OCI-LY3 (cell line): ENCODE results near the gene PSMF1.

Experiments used
- H2AFZ ChIP-seq: fragments of 200-600, 300-600 bp; shearing (Covaris generic); 2 replicates; pipeline ENCODE4 v1.6.0; 2014; ENCODE audit warnings: antibody characterized with exemption, low read depth, low read length
- H3K27ac ChIP-seq: fragments of 200-600, 300-600 bp; sonication (generic); 2 replicates; pipeline ENCODE4 v1.5.1; 2014; ENCODE audit warnings: mild to moderate bottlenecking, low read length, moderate library complexity, mixed read lengths
- H3K27me3 ChIP-seq: fragments of 200-600, 300-600 bp; sonication (generic); 2 replicates; pipeline ENCODE4 v1.6.1; 2014; ENCODE audit warnings: low read depth, low read length, mixed read lengths
- H3K36me3 ChIP-seq: fragments of 200-600, 300-600 bp; sonication (generic); replicated peaks from 2 replicates; pipeline ENCODE3; 2014; ENCODE audit warnings: low read depth, low read length, mixed read lengths
- H3K4me1 ChIP-seq: fragments of 300-600, 200-600 bp; sonication (generic); 2 replicates; pipeline ENCODE4 v1.6.1; 2014; ENCODE audit warnings: low read length, mixed read lengths
- H3K4me2 ChIP-seq: fragments of 200-600, 300-600 bp; sonication (generic); 2 replicates; pipeline ENCODE4 v1.6.1; 2014; ENCODE audit warnings: low read length, mixed read lengths
- H3K4me3 ChIP-seq: fragments of 300-600, 200-600 bp; sonication (generic); 2 replicates; pipeline ENCODE4 v1.5.1; 2014; ENCODE audit warnings: antibody characterized with exemption, mild to moderate bottlenecking, low read length, moderate library complexity
- H3K79me2 ChIP-seq: fragments of 300-600, 200-600 bp; shearing (Covaris generic); 2 replicates; pipeline ENCODE4 v1.6.1; 2014; ENCODE audit warnings: mild to moderate bottlenecking, low read length, mixed read lengths
- H3K9ac ChIP-seq: fragments of 300-600, 200-600 bp; shearing (Covaris generic); 2 replicates; pipeline ENCODE4 v1.6.0; 2014; ENCODE audit warnings: mild to moderate bottlenecking, low read length, moderate library complexity
- H3K9me3 ChIP-seq: fragments of 200-600, 300-600 bp; shearing (Covaris generic); 2 replicates; pipeline ENCODE4 v1.6.1; 2014; ENCODE audit warnings: low read length, mixed read lengths; ENCODE audit not compliant: insufficient read depth
- H4K20me1 ChIP-seq: fragments of 200-600, 300-600 bp; sonication (generic); 2 replicates; pipeline ENCODE4 v1.6.1; 2016; ENCODE audit warnings: low read length, mixed read lengths; ENCODE audit not compliant: insufficient read depth
- CTCF ChIP-seq: fragments of 200-600, 300-600 bp; sonication (generic); IDR thresholded peaks from 2 replicates; pipeline ENCODE4 v1.5.1; 2014; ENCODE audit warnings: antibody characterized with exemption, low read length, low read depth
- EZH2phosphoT487 ChIP-seq: fragments of 200-600 bp; shearing (Covaris generic); IDR thresholded peaks from 2 replicates; pipeline ENCODE4 v1.6.1; 2018; ENCODE audit warnings: antibody characterized with exemption, mixed run types, low read depth

The PSMF1 gene

DNA sequence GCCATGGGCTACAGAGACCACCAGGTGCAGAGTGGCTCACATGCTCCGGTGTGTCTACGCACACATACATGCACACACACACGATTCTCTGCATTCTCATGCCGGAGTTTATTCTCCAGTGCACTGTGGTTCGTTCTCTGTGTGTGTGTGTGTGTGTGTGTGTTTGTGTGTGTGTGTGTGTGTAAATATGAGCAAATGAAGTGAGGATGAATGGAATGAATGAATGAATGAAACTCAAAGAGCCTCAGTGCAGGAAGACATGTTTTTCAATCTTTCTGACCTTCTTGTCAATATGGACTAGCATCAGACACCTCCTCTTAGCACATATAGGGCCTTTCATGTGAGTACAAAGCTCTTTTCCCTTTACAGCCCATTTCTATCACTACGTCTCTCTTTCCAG lies 64.8 kb downstream of the PSMF1 start:
- H3K9me3 ChIP-seq: no peaks in the 10 kb centered on the region
- H4K20me1 ChIP-seq: no peaks in the 10 kb centered on the region
- no peak overlapping the region for H2AFZ ChIP-seq
- no peak overlapping the region for H3K9ac ChIP-seq
- no peaks in the 10 kb centered on the region for H3K4me1 ChIP-seq
- H3K4me3 ChIP-seq: no peak overlapping the region
- H3K4me2 ChIP-seq: no peak overlapping the region
- H3K36me3 ChIP-seq: no peaks in the 10 kb centered on the region
- no peak for TF ChIP-seq EZH2phosphoT487
- no peak for TF ChIP-seq CTCF
- H3K79me2 ChIP-seq: no peaks in the 10 kb centered on the region
- H3K27ac ChIP-seq: no peak overlapping the region
- H3K27me3 ChIP-seq: no peaks in the 10 kb centered on the region

DNA sequence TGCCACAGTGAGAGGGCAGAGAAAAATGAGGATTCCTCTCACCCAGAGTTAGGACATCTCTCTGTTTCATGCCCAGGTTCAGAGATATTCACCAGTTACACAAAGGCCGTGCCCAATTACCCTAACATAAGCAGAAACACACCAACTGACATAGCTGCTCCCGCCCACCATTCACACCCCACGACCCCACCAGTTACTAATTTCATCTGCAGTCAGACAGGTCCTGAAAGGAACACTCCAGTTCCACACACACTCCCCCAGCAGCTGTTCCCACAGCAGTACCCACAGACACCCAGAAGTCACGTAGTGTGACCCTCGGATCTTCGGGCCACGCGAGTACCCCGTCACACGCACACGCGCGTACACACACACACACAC lies 65.8 kb downstream of the PSMF1 start:
- TF ChIP-seq CTCF (no peak), EZH2phosphoT487 (no peak)
- H3K4me3 ChIP-seq: no peak overlapping the region
- H3K79me2 ChIP-seq: no peaks in the 10 kb centered on the region
- no peak overlapping the region for H3K4me2 ChIP-seq
- H2AFZ ChIP-seq: no peak overlapping the region
- no peaks in the 10 kb centered on the region for H3K36me3 ChIP-seq
- no peak overlapping the region for H3K27ac ChIP-seq
- H3K9me3 ChIP-seq: no peaks in the 10 kb centered on the region
- no peaks in the 10 kb centered on the region for H3K27me3 ChIP-seq
- H3K9ac ChIP-seq: no peak overlapping the region
- H3K4me1 ChIP-seq: no peaks in the 10 kb centered on the region
- no peaks in the 10 kb centered on the region for H4K20me1 ChIP-seq

DNA sequence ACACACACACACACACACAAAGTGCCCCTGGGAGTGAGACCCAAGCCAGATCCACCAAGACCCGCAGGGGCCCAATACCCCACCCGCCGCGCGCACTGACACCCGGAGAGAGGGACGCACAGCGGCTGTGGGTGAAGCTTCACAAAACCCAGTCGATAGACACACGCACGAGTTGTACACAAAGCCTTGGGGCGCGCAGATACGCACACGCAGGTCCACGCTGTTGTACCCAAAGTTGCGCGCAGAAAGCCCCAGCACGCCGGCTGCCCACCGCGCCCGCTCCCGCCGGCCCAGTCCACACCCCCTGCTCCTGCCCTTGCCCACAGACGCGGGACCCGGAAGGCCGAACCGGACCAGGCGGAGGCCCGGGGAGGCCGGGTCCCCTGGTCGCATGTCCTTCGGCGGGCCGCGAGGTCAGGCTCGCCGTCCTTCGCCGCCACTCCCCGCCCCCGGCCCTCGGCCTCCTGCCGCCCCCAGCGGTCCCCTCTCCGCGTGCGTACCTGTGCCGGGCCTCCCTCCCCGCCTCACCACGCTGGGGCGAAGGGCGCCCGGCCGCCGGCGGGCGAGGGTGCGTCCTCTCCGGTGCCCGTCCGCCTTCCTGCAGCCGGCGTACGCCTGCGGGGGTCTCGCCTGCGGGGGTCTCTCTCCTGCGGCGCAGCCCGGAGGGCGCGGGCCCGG lies 66.4 kb downstream of the PSMF1 start, which contains the start of gene TMEM74B:
TMEM74B (minus strand) TSS at position 344 of the 678 bp plus-strand sequence. CDS start 1,180 bp downstream, outside the sequence.
- Histone ChIP-seq H3K4me2 (0 out of 2 replicates have a peak within 1 kb of the TSS, but pooled peaks have one; percentile 7), H3K79me2 (no peaks in the 10 kb centered on the region), H4K20me1 (no peaks in the 10 kb centered on the region), H3K27ac (no peak within 1 kb of the TSS), H3K9ac (no peak within 1 kb of the TSS), H3K36me3 (no peaks in the 10 kb centered on the region), H3K4me1 (no peaks in the 10 kb centered on the region), H2AFZ (no peak within 1 kb of the TSS), H3K9me3 (no peaks in the 10 kb centered on the region), H3K27me3 (no peaks in the 10 kb centered on the region), H3K4me3 (no peak within 1 kb of the TSS)
- TF ChIP-seq EZH2phosphoT487 (no peak), CTCF (no peak)

- no peaks in the 10 kb centered on the region for H3K36me3 ChIP-seq
- H3K4me3 ChIP-seq: no peak overlapping the region
- H3K27me3 ChIP-seq: no peaks in the 10 kb centered on the region
- TF ChIP-seq EZH2phosphoT487 (no peak), CTCF (no peak)
- no peaks in the 10 kb centered on the region for H4K20me1 ChIP-seq
- H3K9me3 ChIP-seq: no peaks in the 10 kb centered on the region
- H2AFZ ChIP-seq: no peak overlapping the region
- H3K4me1 ChIP-seq: no peaks in the 10 kb centered on the region
- no peak overlapping the region for H3K9ac ChIP-seq
- no peaks in the 10 kb centered on the region for H3K79me2 ChIP-seq
- no peak overlapping the region for H3K27ac ChIP-seq
- H3K4me2 ChIP-seq: no peak overlapping the region
Measured at GRCh38 chr20:1185316-1185741, 66.9 kb downstream of the PSMF1 start.
